Thyroid gland (tissue), 4 donors: ENCODE data around the gene EVA1A. TPM values are rescaled to one million over a fixed set of nuclear protein-coding genes. Genes with fewer than 3 reads are reported as not detected.

ENCODE experiments used
- DNase-seq, 2 donors: peaks; one replicate each; pipeline ENCODE4 v3.0.0-alpha.2; 2019
- H3K27ac ChIP-seq, 3 donors: fragments of 200-600 bp; sonication (generic); 1 replicate in 2 of 3; 2 replicates in 1 of 3; pipeline ENCODE4 v1.5.1; 2016 to 2019; ENCODE audit warnings: mild to moderate bottlenecking in 1 of 3, moderate library complexity in 1 of 3
- H3K27me3 ChIP-seq: fragments of 200-600 bp; sonication (generic); one replicate; pipeline ENCODE4 v1.5.1; 2019
- H3K36me3 ChIP-seq, 2 donors: fragments of 200-600 bp; sonication (generic); one replicate each; pipeline ENCODE4 v1.5.1; 2016 to 2019
- H3K4me1 ChIP-seq, 2 donors: fragments of 200-600 bp; sonication (generic); one replicate each; pipeline ENCODE4 v1.5.1; 2017 to 2019
- H3K4me3 ChIP-seq, 3 donors: fragments of 200-600 bp; sonication (generic); replicated peaks in 1 of 3; 1 replicate in 2 of 3; 2 replicates in 1 of 3; pipeline ENCODE4 v1.5.1; 2016; ENCODE audit warnings: mild to moderate bottlenecking in 1 of 3
- H3K9me3 ChIP-seq: fragments of 200-600 bp; sonication (generic); one replicate; pipeline ENCODE4 v1.5.1; 2017
- POLR2A ChIP-seq, 2 donors: fragments of 450-650 bp; IDR thresholded peaks; one replicate each; pipeline ENCODE4 v1.6.1; 2017; ENCODE audit warnings: antibody characterized with exemption in 2 of 2, mild to moderate bottlenecking in 2 of 2, moderate library complexity in 1 of 2
- WGBS, 2 donors: methylation state at CpG; one replicate each; pipeline ENCODE4 v1.1.5; 2017; 5-methylcytosine and 5-hydroxymethylcytosine counted together
- intact Hi-C: fragments of 100-400 bp; cut with DNase I; formaldehyde crosslinking; loops from one replicate; pipeline ENCODE4 v1.15.1; 2023
- total RNA-seq, 4 donors: library from RNA; depleted of rRNA; stranded (reverse); fragments of >200 nt; gene quantifications; one replicate each; pipeline ENCODE4 v1.2.3, GENCODE V29; 2016
- TF ChIP-seq, protein P1 (sequence below), 6 experiments: fragments of 200-600 bp in 3 of 6; fragments of 450-650 bp in 3 of 6; sonication (generic) in 3 of 6; IDR thresholded peaks; one replicate each; pipeline ENCODE4 v1.5.1; 2016 to 2019; ENCODE audit warnings: antibody characterized with exemption in 6 of 6, mild to moderate bottlenecking in 2 of 6, inconsistent platforms in 1 of 6, moderate library complexity in 1 of 6

EVA1A gene
- total RNA-seq, 4 donors from 2014 or later: 3.6 to 19.8 (median 12.3) TPM

- 64 to 66% methylated on average over 4 of the region's 4 CpGs for WGBS, 2 donors
- peak; percentile 11 to 29 for DNase-seq
- Histone ChIP-seq H3K27me3 (no peaks in the 10 kb centered on the region), H3K27ac (peak overlapping the region in 1 of 3 donors; percentile 29), H3K4me3 (no peak overlapping the region), H3K36me3 (no peaks in the 10 kb centered on the region), H3K9me3 (no peaks in the 10 kb centered on the region), H3K4me1 (peaks cover 41 to 50% of the 10 kb centered on the region in 2 donors)
- intact Hi-C loops: no loop called here
- TF ChIP-seq POLR2A (IDR thresholded peaks at IDR 0.05): no peak
- TF ChIP-seq, protein P1, sequence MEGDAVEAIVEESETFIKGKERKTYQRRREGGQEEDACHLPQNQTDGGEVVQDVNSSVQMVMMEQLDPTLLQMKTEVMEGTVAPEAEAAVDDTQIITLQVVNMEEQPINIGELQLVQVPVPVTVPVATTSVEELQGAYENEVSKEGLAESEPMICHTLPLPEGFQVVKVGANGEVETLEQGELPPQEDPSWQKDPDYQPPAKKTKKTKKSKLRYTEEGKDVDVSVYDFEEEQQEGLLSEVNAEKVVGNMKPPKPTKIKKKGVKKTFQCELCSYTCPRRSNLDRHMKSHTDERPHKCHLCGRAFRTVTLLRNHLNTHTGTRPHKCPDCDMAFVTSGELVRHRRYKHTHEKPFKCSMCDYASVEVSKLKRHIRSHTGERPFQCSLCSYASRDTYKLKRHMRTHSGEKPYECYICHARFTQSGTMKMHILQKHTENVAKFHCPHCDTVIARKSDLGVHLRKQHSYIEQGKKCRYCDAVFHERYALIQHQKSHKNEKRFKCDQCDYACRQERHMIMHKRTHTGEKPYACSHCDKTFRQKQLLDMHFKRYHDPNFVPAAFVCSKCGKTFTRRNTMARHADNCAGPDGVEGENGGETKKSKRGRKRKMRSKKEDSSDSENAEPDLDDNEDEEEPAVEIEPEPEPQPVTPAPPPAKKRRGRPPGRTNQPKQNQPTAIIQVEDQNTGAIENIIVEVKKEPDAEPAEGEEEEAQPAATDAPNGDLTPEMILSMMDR (IDR thresholded peaks at IDR 0.05): no peak
Measured at GRCh38 chr2:75604484-75604883, 43.7 kb upstream of the EVA1A start.

DNA sequence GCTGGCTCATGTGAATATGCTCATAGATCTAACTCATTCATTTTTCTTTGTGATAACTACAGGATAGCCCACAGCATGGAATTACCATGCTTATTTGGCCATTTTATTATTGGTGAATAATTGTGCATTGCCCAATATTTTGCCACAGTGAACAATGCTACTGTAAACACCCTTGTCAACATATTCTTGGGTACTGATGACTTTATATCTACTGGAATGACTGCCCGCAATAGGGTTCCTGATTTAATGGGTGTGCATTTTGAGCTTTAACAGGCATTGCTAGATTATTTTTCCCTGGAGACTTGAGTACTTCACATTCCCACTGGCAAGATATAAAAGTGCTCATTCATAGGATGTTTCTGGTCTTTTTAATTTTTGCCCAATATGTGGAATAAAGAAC lies 42.7 kb upstream of the EVA1A start:
- intact Hi-C loops: no loop called here
- H3K4me1 ChIP-seq: peaks cover 35 to 44% of the 10 kb centered on the region in 2 donors
- H3K4me3 ChIP-seq: no peak overlapping the region
- H3K27me3 ChIP-seq: no peaks in the 10 kb centered on the region
- H3K36me3 ChIP-seq: no peaks in the 10 kb centered on the region
- WGBS, 2 donors: 89 to 100% methylated on average over 1 of the region's 1 CpG
- TF ChIP-seq, protein P1 (IDR thresholded peaks at IDR 0.05): no peak
- TF ChIP-seq POLR2A (IDR thresholded peaks at IDR 0.05): no peak
- no peak overlapping the region for H3K27ac ChIP-seq
- no peaks in the 10 kb centered on the region for H3K9me3 ChIP-seq
- DNase-seq: no peak

DNA sequence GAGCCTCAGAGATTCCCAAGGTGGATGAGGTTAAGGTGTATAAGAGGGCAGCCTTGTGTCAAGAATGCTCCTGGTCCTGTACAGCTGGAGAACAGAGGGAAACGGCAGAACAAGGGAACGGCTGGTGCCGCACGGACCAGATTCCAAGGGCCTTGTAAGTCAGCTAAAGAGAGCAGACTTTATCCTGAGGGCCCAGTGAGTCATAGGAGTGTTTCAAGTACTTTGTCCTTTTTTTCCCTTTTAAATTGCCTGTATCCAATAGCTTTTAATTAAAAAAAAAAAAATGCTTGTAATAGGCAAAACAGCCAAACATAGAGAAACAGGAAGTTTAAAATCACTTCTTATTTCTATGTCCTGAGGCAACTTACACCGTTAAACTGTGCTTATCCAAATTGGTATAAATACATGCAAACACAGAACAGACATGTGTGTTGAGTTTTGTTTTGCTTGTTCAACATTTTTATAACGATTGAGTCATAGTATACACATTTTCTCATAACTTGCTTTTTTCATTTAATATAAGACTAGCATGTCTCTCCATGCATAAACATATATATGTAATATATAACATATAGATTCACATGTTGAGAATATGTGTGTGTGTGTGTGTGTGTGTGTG lies 42.1 kb upstream of the EVA1A start:
- TF ChIP-seq POLR2A (IDR thresholded peaks at IDR 0.05): no peak
- TF ChIP-seq, protein P1 (IDR thresholded peaks at IDR 0.05): no peak
- Histone ChIP-seq H3K27ac (no peak overlapping the region), H3K4me3 (no peak overlapping the region), H3K27me3 (no peaks in the 10 kb centered on the region), H3K4me1 (peaks cover 29 to 39% of the 10 kb centered on the region in 2 donors), H3K36me3 (no peaks in the 10 kb centered on the region), H3K9me3 (no peaks in the 10 kb centered on the region)
- WGBS, 2 donors: 66 to 76% methylated on average over 6 of the region's 6 CpGs
- DNase-seq: no peak
- intact Hi-C loops: no loop called here

DNA sequence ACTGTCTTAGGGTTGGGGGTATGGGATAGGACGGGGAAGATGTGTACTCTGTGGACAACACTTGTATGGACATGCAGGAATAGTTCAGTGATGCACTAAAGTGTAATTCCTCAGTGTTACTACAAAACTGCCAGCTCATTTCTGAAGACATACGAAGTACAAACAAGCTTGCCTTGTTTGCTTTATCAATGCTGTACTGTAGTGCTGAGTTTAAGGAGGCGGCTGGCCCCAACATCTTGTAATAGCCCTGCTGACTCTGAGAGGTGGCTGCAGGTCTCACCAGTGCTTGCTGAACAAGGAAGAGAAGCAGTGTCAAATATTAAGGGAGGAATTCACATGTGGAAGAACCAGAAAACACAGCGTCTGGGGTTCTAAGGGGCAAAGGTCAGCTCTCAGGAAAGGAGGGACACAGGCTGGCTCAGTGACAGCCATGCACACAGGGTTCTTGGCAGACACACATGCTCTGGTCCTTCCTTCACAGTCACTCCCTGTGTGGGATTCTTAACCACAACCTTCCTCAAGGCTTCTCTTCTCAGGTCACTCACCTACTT lies 39.8 kb upstream of the EVA1A start:
- intact Hi-C loops: no loop called here
- Histone ChIP-seq H3K27ac (no peak overlapping the region), H3K4me1 (peaks cover 10 to 20% of the 10 kb centered on the region in 2 donors), H3K27me3 (no peaks in the 10 kb centered on the region), H3K36me3 (no peaks in the 10 kb centered on the region), H3K9me3 (no peaks in the 10 kb centered on the region), H3K4me3 (no peak overlapping the region)
- WGBS, 2 donors: 73 to 76% methylated on average over 4 of the region's 4 CpGs
- no peak for DNase-seq
- TF ChIP-seq POLR2A (IDR thresholded peaks at IDR 0.05): no peak
- TF ChIP-seq, protein P1 (IDR thresholded peaks at IDR 0.05): no peak

GRCh38 chr2:75598589-75599155 lies 37.9 kb upstream of the EVA1A start:
- Histone ChIP-seq H3K36me3 (no peaks in the 10 kb centered on the region), H3K9me3 (no peaks in the 10 kb centered on the region), H3K4me3 (no peak overlapping the region), H3K27me3 (no peaks in the 10 kb centered on the region), H3K4me1 (peaks cover 0 to 5% of the 10 kb centered on the region in 2 donors), H3K27ac (no peak overlapping the region)
- intact Hi-C loops: no loop called here
- no peak for DNase-seq
- no peak for TF ChIP-seq POLR2A (IDR thresholded peaks at IDR 0.05)
- TF ChIP-seq, protein P1 (IDR thresholded peaks at IDR 0.05): no peak
- 91 to 93% methylated on average over 8 of the region's 8 CpGs for WGBS, 2 donors
